HG02571 (cell line): Measurements from ENCODE around the gene MRPS34.

Source experiments
- ATAC-seq: cut with Tn5 transposase; IDR thresholded peaks from one replicate; pipeline ENCODE4 v1.9.1; 2021; ENCODE audit warnings: mild to moderate bottlenecking, moderate library complexity; ENCODE audit not compliant: unreplicated experiment

Gene MRPS34

DNA sequence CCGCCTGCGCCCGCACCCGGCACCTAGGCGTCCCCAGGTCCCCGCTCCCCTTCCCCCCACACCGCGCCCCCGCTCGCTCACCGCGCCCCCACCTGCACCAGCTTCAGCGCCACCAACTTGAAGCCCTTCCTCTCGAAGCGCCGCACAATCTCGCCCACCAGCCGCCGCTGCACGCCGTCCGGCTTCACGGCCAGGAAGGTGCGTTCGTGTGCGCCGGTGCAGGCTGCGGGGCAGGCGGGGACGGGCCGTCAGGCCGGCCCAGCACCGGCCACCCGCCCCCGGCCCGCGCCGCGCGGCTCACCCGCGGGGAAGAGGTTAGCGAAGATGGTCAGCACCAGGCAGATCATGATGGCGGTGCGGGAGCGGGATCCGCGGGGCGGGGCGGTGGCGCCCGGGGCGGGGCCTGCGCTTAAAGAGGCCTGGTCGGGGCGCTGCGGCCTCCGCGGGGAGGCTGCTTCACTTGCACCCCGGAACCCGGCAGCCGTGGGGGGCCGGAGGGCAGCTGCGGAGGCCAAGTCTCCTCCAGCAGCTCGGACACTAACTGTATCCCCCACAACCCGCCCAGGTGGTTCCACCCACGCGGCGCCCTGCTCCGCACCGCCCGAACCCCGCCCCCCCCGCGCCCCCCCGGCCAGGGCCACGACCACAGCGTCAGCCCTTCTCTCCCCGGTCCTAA lies 1.6 kb downstream of the MRPS34 start, which contains the start of gene NME3:
Gene NME3, minus strand, starts transcription at position 356 of the 676 bp plus-strand sequence. Its CDS starts 9 bp downstream, at position 347.
- ATAC-seq = no peak

DNA sequence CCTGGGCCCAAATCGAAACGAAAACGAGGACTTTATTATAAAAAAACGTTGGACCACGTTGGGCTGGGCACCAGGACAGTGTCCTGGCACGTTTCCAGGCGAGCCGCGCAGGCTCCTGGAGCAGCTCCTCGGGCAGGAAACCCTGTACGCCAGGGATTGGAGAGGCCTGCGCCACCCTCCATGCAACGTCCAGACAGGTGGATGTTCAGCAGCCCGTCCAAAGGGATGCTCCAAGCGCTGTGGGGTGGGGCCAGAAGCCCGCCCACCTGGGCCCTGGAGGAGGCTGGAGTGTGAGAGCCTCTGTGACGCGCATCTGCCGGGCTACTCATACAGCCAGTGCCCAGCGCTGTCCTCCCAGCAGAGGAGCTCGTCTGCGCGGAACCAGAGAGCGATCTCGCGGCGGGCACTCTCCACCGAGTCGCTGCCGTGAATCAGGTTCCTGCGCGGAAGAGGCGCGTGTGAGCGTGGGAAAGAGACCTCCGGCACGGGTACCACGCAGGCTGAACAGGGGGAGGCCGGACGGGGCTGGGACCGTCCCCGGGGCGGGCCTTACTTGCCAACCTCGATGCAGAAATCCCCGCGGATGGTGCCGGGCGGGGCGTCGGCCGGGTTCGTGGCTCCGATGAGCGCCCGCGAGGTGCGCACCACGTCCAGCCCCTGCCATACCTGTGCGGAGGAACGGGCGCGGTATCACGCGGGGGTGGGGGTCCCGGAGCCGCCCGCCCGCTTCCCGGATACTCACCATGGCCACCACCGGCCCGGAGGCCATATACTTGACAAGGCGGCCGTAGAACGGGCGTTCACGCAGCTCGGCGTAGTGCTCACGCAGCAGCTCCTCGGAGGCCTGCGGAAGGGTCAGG lies 2.4 kb downstream of the MRPS34 start:
- no peak for ATAC-seq

DNA sequence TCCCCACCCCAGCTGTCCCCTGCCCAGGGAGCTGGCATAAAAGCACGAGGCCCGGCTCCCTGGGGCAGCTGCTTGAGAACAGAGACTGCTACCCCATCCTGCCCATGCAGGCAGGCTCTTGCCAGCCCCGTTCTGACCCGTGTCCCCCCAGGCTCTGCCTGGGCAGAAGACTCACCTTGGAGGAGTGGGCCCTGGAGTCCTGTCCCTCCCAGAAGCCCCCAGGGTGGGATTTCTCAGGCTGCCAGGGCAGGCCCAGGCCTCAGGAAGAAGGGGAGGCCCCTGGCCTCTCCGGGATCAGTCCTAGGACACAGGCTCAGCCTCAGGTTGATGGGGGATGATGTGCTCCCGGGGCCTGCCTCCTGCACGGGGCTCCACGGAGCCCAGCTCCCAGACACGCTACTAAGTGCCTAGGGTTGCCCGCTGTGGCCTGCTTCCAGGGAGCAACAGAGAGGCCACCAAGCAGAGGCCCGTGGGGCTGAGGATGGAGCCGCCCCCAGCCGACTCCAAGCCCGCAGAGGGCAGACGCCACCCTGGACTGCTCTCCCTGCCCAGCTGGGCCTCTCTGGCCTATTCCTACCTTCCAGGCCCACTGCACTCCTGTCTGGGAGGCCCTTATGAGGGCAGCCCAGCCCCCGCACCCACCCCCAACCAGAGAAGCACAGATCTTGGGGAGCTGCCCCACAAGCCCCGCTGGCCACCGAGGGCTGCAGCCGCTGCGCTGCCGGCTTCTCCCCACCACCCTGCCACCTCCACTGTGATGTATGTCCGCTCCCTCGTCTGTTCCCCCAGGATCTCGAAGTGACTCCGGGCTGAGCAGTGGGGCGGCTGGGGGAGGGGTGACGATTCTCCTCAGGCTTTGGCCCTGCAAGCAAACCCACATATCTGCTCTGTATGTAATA lies 3.3 kb downstream of the MRPS34 start:
- ATAC-seq = no peak

DNA sequence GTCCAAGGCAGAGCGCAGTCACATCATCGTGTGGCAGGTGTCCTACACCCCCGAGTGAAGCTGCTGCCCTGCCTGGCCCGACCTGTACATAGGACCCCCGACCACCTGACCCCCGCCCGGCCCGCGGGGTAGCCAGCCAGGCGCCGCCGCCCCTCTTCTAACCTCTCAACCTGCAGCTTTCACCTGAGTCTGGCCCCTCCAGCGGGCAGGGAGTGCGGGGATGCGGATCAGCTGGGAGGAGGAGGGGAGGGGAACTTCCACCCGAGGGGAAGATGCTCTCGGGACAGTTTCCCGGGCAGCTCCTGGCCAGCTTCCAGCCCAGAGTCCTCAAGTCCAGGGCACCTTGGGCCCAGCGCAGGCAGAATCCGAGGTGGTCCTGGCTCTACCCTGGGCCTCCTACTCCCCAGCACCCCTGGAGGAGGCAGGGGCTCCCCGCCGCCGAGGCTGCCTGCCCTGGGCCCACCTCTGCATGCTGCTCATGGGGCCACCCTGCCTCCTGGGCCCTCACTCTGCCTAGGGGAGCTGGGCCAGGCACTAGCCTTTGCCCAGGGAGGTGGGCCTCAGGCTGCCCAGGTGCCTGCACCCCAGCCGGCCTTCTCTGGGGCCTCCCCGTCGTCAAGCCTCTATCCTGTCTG lies 4.0 kb downstream of the MRPS34 start:
- no peak for ATAC-seq

DNA sequence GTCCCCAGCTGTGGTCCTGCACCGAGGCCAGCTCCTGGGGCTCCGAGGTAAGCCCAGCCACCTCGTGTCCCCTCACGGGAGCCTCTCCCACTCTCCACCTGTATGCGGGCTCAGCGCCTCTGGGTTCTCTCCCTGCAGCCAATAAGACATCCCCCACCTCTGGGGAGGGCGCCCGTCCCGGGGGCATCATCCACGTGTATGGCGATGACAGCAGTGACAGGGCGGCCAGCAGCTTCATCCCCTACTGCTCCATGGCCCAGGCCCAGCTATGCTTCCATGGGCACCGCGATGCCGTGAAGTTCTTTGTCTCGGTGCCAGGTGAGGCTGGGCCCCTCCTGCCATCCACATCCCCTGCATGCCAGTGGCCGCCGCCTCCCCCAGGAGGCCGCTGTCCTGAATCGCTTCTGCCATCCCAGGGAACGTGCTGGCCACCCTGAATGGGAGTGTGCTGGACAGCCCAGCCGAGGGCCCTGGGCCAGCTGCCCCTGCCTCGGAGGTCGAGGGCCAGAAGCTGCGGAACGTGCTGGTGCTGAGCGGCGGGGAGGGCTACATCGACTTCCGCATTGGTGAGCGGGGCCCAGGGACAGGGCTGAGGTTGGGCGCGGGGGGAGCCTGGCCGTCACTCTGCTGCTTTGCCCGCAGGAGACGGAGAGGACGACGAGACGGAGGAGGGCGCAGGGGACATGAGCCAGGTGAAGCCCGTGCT lies 4.7 kb downstream of the MRPS34 start:
- no peak for ATAC-seq

DNA sequence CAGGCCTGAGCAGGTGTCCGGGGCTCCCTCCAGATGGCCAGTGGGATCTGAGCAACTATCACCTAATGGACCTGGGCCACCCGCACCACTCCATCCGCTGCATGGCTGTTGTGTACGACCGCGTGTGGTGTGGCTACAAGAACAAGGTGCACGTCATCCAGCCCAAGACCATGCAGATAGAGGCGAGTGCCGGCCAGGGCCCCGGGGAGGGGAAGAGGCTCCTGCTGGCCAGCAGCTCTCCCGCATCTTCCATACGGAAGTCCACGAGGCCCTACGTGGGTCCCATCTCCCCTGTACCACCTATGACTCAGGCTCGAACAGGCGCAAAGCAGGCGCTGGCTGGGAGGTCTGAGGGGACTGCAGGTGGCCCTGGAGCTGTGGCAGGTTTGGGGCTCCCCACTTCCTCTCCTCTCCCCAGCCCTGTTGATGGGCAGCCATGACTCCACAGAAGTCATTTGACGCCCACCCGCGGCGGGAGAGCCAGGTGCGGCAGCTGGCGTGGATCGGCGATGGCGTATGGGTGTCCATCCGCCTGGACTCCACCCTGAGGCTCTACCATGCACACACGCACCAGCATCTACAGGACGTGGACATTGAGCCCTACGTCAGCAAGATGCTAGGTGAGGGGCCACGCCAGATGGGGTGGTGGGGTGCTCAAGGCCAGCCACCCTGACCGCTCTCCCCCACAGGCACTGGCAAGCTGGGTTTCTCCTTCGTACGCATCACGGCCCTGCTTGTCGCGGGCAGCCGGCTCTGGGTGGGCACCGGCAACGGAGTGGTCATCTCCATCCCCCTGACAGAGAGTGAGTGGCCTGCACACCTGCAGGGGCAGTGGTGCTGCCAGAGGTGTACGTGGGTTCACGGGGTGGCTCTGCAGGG lies 5.6 kb downstream of the MRPS34 start:
- no peak for ATAC-seq

DNA sequence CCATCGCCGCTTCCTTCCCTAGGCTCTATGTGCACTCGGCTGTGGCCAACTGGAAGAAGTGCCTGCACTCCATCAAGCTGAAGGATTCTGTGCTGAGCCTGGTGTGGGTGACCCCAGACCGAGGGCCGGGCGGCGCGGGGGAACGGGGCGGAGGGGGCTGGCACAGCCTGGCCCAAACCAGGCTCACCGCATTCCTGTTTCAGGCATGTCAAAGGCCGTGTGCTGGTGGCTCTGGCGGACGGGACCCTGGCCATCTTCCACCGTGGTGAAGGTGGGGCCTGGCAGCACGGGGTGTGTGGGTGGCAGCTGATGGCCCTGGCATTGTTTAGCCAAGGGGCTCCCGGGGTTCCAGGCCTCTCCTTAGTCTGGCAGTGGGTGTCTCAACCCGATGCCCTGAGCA lies 6.2 kb downstream of the MRPS34 start:
- no peak for ATAC-seq

DNA sequence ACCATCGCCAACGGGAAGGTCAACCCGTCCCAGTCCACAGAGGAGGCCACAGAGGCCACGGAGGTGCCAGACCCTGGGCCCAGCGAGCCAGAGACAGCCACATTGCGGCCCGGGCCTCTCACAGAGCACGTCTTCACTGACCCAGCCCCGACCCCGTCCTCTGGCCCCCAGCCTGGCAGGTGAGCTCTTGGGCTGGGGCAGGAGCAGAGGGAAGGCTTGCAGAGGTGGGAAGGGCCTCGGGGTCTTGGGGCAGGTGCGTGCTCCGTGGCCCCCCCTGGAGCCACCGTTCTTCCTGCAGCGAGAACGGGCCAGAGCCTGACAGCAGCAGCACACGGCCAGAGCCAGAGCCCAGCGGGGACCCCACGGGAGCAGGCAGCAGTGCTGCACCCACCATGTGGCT lies 6.7 kb downstream of the MRPS34 start:
- ATAC-seq = no peak

DNA sequence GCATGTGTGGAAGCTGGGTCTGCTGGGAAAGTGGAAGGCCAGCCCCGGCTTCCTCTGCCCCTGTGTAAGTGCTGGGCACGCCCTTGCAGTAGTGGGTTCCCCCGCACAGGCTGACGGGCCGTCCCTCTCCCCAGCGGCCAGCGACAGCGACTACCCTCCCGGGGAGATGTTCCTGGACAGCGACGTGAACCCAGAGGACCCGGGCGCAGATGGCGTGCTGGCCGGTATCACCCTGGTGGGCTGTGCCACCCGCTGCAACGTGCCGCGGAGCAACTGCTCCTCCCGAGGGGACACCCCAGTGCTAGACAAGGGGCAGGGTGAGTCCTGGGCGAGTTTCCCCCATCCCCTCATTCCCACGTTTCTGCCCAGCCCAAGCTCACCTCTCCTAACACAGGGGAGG lies 7.1 kb downstream of the MRPS34 start:
- no peak for ATAC-seq

DNA sequence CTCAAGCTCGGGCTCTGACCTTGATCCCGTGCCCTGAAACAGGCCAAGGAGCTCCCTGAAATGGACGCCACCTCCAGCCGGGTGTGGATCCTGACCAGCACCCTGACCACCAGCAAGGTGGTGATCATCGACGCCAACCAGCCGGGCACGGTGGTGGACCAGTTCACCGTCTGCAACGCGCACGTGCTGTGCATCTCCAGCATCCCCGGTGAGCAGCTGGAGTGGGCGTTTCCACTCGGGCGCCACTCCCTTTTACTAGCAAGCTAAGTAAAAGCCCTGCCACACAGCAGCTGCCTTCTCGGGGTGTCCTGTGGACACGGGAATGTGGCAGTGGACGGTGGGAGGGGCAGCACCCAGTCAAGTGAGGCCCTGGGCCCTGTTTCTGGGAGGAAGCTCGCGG lies 8.0 kb downstream of the MRPS34 start:
- no peak for ATAC-seq

DNA sequence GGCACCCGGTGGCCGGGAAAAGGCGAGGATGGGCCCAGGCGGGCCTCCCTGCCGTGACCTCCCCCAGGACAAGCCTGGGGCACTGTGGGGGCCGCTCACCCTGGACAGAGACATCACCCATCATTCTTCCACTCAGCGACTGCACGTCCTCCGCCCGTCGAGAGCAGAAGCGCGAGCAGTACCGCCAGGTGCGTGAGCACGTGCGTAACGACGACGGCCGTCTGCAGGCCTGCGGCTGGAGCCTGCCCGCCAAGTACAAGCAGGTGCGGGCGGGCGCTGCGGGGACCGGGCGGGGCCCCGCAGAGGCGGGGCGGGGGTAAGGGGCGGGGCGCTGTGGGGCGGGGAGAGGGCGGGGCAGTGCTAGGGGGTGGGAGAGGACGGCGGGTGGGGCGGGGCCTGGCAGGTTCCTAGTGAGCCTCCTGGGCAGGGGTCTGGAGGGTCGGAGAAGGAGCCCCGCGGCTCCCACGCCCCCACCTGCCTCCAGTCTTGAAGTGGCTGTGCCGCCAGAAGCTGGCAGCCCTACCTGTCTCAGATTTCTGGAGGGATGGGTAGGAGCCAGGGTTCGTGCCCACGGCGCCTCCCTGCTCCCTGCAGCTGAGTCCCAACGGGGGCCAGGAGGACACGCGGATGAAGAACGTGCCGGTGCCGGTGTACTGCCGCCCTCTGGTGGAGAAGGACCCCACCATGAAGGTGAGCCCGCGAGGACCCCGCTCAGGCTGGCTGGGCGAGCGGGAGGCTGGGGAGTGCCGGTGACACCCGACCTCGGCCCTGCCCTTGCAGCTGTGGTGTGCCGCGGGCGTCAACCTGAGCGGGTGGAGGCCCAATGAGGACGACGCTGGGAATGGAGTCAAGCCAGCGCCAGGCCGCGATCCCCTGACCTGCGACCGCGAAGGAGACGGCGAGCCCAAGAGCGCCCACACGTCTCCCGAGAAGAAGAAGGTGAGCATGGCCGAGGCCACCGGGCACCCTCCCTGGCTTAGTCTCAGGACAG lies 9.1 kb downstream of the MRPS34 start:
- no peak for ATAC-seq

DNA sequence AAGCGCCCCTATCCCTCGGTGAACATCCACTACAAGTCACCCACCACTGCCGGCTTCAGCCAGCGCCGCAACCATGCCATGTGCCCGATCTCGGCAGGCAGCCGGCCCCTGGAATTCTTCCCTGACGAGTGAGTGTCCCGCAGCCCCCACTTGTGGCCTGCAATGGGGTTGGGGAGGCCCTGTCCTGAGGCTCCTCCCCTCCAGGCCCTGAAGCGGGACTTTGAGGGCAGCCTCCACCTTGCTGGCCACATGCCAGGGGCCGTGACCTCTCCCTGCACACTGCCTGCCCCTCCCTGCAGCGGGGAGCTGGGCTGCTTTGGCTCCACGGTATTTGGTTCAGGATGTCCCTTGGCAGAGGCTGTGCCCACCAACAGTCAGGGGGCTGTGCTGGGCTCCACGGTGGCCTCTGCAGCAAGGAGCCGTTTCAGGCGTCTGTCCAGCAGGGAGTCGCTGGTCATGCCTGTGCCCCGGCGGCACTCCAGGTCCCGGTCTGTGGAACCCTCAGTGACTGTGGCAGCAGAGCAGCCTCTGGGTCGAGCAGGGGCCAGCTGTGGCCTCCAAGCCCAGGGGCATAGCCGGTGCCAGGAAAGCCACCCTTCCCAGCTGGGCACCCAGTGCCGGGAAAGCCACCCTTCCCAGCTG lies 9.9 kb downstream of the MRPS34 start:
- no peak for ATAC-seq

DNA sequence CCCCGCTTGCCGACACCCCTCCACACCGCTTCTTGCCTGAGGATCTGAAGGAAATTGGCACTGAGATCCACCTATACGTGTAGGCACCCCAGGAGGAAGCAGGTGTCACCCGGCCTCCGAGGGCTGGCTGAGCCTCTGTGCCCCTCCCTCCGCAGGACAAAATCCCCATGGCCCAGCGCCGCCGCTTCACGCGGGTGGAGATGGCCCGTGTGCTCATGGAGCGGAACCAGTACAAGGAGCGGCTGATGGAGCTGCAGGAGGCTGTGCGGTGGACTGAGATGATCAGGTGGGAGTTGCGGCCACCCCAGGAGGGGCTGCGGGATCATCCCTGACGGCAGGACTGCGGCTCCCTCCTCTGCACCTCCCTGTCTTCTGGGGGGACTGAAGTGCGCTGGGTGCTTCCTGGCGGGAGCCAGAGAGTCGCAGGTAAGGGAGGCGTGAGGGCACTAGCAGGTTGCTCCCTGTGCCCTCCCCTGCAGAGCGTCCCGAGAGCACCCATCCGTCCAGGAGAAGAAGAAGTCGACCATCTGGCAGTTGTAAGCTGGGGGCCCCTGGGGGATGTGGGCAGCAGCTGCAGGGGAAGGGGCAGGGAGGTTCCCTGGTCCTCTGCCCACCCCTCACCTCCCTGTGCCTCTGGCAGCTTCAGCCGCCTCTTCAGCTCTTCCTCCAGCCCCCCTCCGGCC lies 10.6 kb downstream of the MRPS34 start:
- ATAC-seq = no peak

DNA sequence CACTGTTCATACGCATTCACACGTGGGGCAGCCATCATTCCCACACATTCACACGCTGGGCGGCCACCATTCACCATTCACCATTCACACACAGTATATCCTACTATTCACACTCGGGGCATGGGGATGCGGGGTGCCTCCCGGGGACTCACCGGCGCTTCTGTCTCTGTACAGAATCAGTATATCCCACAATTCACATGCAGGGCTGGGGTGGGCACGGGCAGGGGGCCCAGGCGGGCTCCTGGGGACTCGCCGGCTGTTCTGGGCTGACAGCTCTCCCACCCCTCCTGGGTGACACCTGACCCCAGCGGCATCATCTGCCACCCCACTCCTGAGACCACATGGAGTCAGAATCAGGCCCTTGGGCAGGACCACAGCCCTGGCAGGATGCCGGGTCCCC lies 11.2 kb downstream of the MRPS34 start:
- ATAC-seq = no peak

DNA sequence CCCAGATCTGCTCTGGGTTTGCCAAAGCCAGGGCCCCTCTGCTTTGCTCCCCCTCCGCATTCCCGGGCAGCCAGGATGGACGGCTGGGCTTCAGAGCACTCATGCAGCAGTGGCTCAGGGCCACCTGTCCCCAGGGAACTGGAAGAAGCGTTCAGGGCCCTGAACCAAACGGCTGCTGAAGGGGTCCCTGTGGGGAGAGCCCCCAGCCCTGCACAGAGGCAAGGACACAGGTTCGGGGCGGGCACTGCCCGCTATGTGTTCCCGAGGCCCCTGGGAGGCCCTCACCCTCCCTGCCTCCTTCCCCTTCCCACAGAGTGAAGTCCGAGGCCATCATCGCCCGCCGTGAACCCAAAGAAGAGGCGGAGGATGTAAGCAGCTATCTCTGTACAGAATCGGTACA lies 12.0 kb downstream of the MRPS34 start:
- no peak for ATAC-seq

DNA sequence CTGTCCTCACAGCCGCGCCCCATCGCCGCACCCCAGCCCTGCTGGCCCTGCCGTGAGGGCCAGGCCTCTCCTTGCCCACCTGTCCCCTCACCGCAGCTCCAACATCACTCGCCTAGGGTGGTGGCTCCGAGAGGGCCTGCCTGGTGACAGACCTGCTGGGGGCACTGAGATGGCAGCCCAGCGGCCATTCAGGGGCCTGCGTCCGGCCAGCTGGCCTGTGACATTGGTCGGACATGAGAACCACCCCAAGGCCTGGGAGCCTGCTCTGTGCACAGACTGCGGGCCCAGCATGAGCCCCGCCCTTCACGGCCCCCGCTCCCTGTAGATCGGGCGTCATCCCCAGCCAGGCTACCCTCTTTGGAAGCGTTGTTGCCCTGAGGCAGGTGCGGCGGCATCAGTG lies 13.4 kb downstream of the MRPS34 start:
- no peak for ATAC-seq

DNA sequence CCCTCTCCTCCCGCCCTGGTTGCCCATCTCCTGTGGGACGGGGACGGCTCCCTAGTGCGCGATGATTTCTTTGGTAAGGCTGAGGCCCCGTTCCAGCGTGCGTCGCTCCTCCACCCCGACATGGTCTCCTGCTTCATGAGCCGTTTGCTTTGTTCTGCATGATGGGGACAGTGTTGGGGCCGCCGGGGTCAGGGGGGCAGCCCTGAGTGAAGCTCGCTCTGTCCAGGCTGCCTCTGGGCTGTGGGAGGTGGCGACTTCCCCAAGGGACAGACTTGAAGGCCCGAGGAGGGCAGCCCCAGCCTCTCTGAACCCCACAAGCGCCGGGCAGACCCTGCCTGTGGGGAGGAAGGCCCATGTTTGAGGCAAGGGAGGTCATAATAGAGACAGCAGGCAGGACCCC lies 14.0 kb downstream of the MRPS34 start:
- ATAC-seq = no peak
